PC-3 (cell line): ENCODE data around the gene NEDD4L. TPM values are rescaled to one million over a fixed set of nuclear protein-coding genes. Genes with fewer than 3 reads are reported as not detected.

ENCODE experiments used
- ATAC-seq: fragments of 200-7000 bp; cut with Tn5 transposase; 2 replicates; pipeline ENCODE4 v1.9.1; 2020; ENCODE audit warnings: mild to moderate bottlenecking, moderate library complexity
- BruUV-seq: library from RNA; stranded (reverse); fragments of 400-500 nt; replicated peaks from 2 replicates; lab custom pipeline; 2021; lab: Mats Ljungman, UMichigan
- CTCF ChIA-PET: fragments of 300-600 bp; sonication (Branson Sonifier 250); formaldehyde crosslinking; loops from one replicate; lab custom pipeline; 2022; ENCODE audit warnings: antibody characterized with exemption; lab: Charles Lee
- POLR2A ChIA-PET: fragments of 300-600 bp; sonication (Branson Sonifier 250); formaldehyde crosslinking; loops from one replicate; lab custom pipeline; 2022; ENCODE audit warnings: antibody characterized with exemption; ENCODE audit not compliant: unreplicated experiment; lab: Charles Lee
- DNase-seq: peaks from one replicate; pipeline ENCODE4 v3.0.0-alpha.2; 2015
- H2AFZ ChIP-seq: fragments of 300-600 bp; sonication (generic); 2 replicates; pipeline ENCODE4 v1.6.0; 2016; ENCODE audit warnings: antibody characterized with exemption, low read length
- H3F3A ChIP-seq: fragments of 300-600 bp; sonication (generic); one replicate; pipeline ENCODE4 v1.6.0; 2017; ENCODE audit warnings: antibody characterized with exemption, low read length, control low read depth, mild to moderate bottlenecking; ENCODE audit not compliant: unreplicated experiment
- H3K27ac ChIP-seq: fragments of 300-600 bp; sonication (generic); 2 replicates; pipeline ENCODE4 v1.5.1; 2016; ENCODE audit warnings: mild to moderate bottlenecking, low read length
- H3K27me3 ChIP-seq: fragments of 300-600 bp; sonication (generic); 2 replicates; pipeline ENCODE4 v1.6.1; 2016; ENCODE audit warnings: low read length, mixed read lengths
- H3K36me3 ChIP-seq: fragments of 300-600 bp; sonication (generic); 2 replicates; pipeline ENCODE4 v1.6.1; 2016; ENCODE audit warnings: low read depth, mixed run types, low read length, mixed read lengths
- H3K4me1 ChIP-seq: fragments of 300-600 bp; sonication (generic); 2 replicates; pipeline ENCODE4 v1.5.1; 2016; ENCODE audit warnings: low read length; ENCODE audit not compliant: insufficient read depth
- H3K4me2 ChIP-seq: fragments of 300-600 bp; sonication (generic); 2 replicates; pipeline ENCODE4 v1.6.0; 2016; ENCODE audit warnings: low read length
- H3K4me3 ChIP-seq: fragments of 300-600 bp; sonication (generic); 2 replicates; pipeline ENCODE4 v1.5.1; 2016; ENCODE audit warnings: mild to moderate bottlenecking, low read length, mixed read lengths
- H3K79me2 ChIP-seq: fragments of 300-600 bp; sonication (generic); 2 replicates; pipeline ENCODE4 v1.6.1; 2017; ENCODE audit warnings: low read length, mixed read lengths
- H3K9ac ChIP-seq: fragments of 300-600 bp; sonication (generic); 2 replicates; pipeline ENCODE4 v1.6.0; 2016; ENCODE audit warnings: mild to moderate bottlenecking, low read length
- H3K9me2 ChIP-seq: fragments of 300-600 bp; sonication (generic); replicated peaks from 2 replicates; pipeline ENCODE4 v1.6.1; 2016; ENCODE audit warnings: mixed run types, low read length, mixed read lengths
- H3K9me3 ChIP-seq: fragments of 300-600 bp; sonication (generic); 2 replicates; pipeline ENCODE4 v1.6.1; 2016; ENCODE audit warnings: low read length, mixed read lengths
- H4K20me1 ChIP-seq: fragments of 300-600 bp; sonication (generic); 2 replicates; pipeline ENCODE4 v1.6.1; 2016; ENCODE audit warnings: low read length, mixed read lengths
- CTCF ChIP-seq: fragments of 300-600 bp; sonication (generic); conservative IDR thresholded peaks from 2 replicates; pipeline ENCODE4 v1.5.1; 2017; ENCODE audit warnings: antibody characterized with exemption, low read depth, mild to moderate bottlenecking, low read length
- EZH2 ChIP-seq: fragments of 300-600 bp; sonication (generic); IDR thresholded peaks from one replicate; pipeline ENCODE4 v1.6.1; 2017; ENCODE audit warnings: antibody characterized with exemption, mild to moderate bottlenecking, low read length; ENCODE audit not compliant: unreplicated experiment
- EZH2phosphoT487 ChIP-seq: fragments of 300-600 bp; sonication (generic); IDR thresholded peaks from 2 replicates; pipeline ENCODE4 v1.6.1; 2018; ENCODE audit warnings: mild to moderate bottlenecking, antibody characterized with exemption, low read length, borderline replicate concordance
- intact Hi-C: fragments of 100-400 bp; cut with micrococcal nuclease; formaldehyde crosslinking; loops from 2 replicates; pipeline ENCODE4 v1.9.0; 2023
- total RNA-seq: library from RNA; depleted of rRNA; stranded (reverse); fragments of >200 nt; gene quantifications from 2 replicates; pipeline ENCODE4 v1.2.3, GENCODE V29; 2014

Gene NEDD4L
- total RNA-seq, 1 experiment from 2014 or later: 105 TPM

GRCh38 chr18:58394046-58394445, 350.0 kb downstream of the NEDD4L start:
- Histone ChIP-seq H3K4me3 (no peak overlapping the region), H3K36me3 (peaks cover 41% of the 10 kb centered on the region; the same call in 1 of the 2 replicates), H3K9ac (no peak overlapping the region), H3F3A (no peaks in the 10 kb centered on the region), H2AFZ (no peak overlapping the region), H3K27me3 (no peaks in the 10 kb centered on the region), H4K20me1 (no peaks in the 10 kb centered on the region), H3K4me2 (no peak overlapping the region), H3K27ac (no peak overlapping the region), H3K9me2 (no peaks in the 10 kb centered on the region), H3K9me3 (no peaks in the 10 kb centered on the region), H3K4me1 (no peaks in the 10 kb centered on the region), H3K79me2 (no peaks in the 10 kb centered on the region)
- DNase-seq: no peak
- ChIA-PET POLR2A (no interaction called here), CTCF (no interaction called here)
- intact Hi-C loops: no loop called here
- TF ChIP-seq EZH2: no peak
- TF ChIP-seq EZH2phosphoT487: no peak
- no peak for TF ChIP-seq CTCF
- ATAC-seq: no peak
- no TSS peak for BruUV-seq

- Histone ChIP-seq H3K79me2 (no peaks in the 10 kb centered on the region), H3K9me2 (no peaks in the 10 kb centered on the region), H2AFZ (no peak overlapping the region), H3K9ac (no peak overlapping the region), H3K4me1 (no peaks in the 10 kb centered on the region), H3K27ac (no peak overlapping the region), H4K20me1 (no peaks in the 10 kb centered on the region), H3K36me3 (peaks cover 38% of the 10 kb centered on the region; the same call in 1 of the 2 replicates), H3K4me2 (no peak overlapping the region), H3K4me3 (no peak overlapping the region), H3F3A (no peaks in the 10 kb centered on the region), H3K27me3 (no peaks in the 10 kb centered on the region), H3K9me3 (no peaks in the 10 kb centered on the region)
- DNase-seq (no peak), ATAC-seq (no peak)
- intact Hi-C loops: no loop called here
- CTCF ChIA-PET: no interaction called here
- no TSS peak for BruUV-seq
- TF ChIP-seq EZH2phosphoT487: no peak
- no peak for TF ChIP-seq EZH2
- no peak for TF ChIP-seq CTCF
- POLR2A ChIA-PET: no interaction called here
These were observed 350.8 kb downstream of the NEDD4L start for GRCh38 chr18:58394602-58395425.

GRCh38 chr18:58396144-58396543, 352.1 kb downstream of the NEDD4L start:
- Histone ChIP-seq H3K36me3 (peaks cover 33% of the 10 kb centered on the region; the same call in 1 of the 2 replicates), H3K27me3 (no peaks in the 10 kb centered on the region), H3F3A (no peaks in the 10 kb centered on the region), H3K9me2 (no peaks in the 10 kb centered on the region), H3K4me3 (no peak overlapping the region), H3K4me2 (no peak overlapping the region), H2AFZ (no peak overlapping the region), H3K9ac (no peak overlapping the region), H3K9me3 (no peaks in the 10 kb centered on the region), H3K4me1 (no peaks in the 10 kb centered on the region), H4K20me1 (no peaks in the 10 kb centered on the region), H3K79me2 (no peaks in the 10 kb centered on the region), H3K27ac (no peak overlapping the region)
- TF ChIP-seq CTCF: no peak
- TF ChIP-seq EZH2phosphoT487: no peak
- TF ChIP-seq EZH2: no peak
- intact Hi-C loops: no loop called here
- DNase-seq: no peak
- ATAC-seq: no peak
- POLR2A ChIA-PET: no interaction called here
- CTCF ChIA-PET: no interaction called here
- BruUV-seq: no TSS peak
